GM12891 (cell line): ENCODE results near the gene TIGAR.

Experiments used
- POLR2A ChIP-seq: IDR thresholded peaks from 2 replicates; pipeline ENCODE4 v1.6.1; 2011; ENCODE audit warnings: low read depth, low read length, control low read depth
- SPI1 ChIP-seq: IDR thresholded peaks from 2 replicates; pipeline ENCODE4 v1.6.1; 2011; ENCODE audit warnings: low read depth, low read length, control low read depth

- TF ChIP-seq POLR2A (no peak), SPI1 (no peak)
Measured at GRCh38 chr12:4282892-4283511, 38.0 kb upstream of the TIGAR start.
